HepG2 (cell line): ENCODE data around the gene TPM2. TPM values are rescaled to one million over a fixed set of nuclear protein-coding genes. Genes with fewer than 3 reads are reported as not detected.

ENCODE experiments used
- ATAC-seq: fragments of 200-7000 bp; cut with Tn5 transposase; 3 replicates; pipeline ENCODE4 v1.9.1; 2020; ENCODE audit warnings: mild to moderate bottlenecking, moderate library complexity
- BruUV-seq: library from RNA; stranded (reverse); fragments of 400-500 nt; replicated peaks from 2 replicates; lab custom pipeline; 2021; lab: Mats Ljungman, UMichigan
- CTCF ChIA-PET: fragments of 300-600 bp; formaldehyde crosslinking; extraction: SDS; loops from one replicate; lab custom pipeline; 2021; ENCODE audit warnings: low total read pairs, inconsistent platforms, low intra/inter-chr PET ratio; lab: Yijun Ruan, JAX
- POLR2A ChIA-PET: fragments of 350-600 bp; sonication (Branson Sonifier 250); formaldehyde crosslinking; loops from one replicate; lab custom pipeline; 2020; ENCODE audit warnings: antibody characterized with exemption, inconsistent platforms; lab: Yijun Ruan, JAX
- DNase-seq: peaks from one replicate; pipeline ENCODE4 v3.0.0-alpha.2; 2015; ENCODE audit warnings: low spot score
- FAIRE-seq: peaks from 3 replicates; lab custom pipeline; 2011; peaks lifted over from hg19 to GRCh38; lab: Jason Lieb, UNC
- H2AFZ ChIP-seq: one replicate; pipeline ENCODE4 v1.6.1; 2011; ENCODE audit warnings: low read length, inconsistent platforms
- H3K27ac ChIP-seq: fragments of 300-600 bp; 3 replicates; pipeline ENCODE4 v1.8.0; 2011; ENCODE audit warnings: mixed run types, mild to moderate bottlenecking, mixed read lengths, low read length, inconsistent platforms; ENCODE audit not compliant: insufficient read depth; ENCODE audit errors: extremely low read length
- H3K27me3 ChIP-seq, 2 experiments: fragments of 200-600 bp in 1 of 2; 2 replicates in 1 of 2; 3 replicates in 1 of 2; pipeline versions ENCODE4 v1.6.0 to v1.8.0; 2011; ENCODE audit warnings: low read length in 2 of 2, mild to moderate bottlenecking in 2 of 2, moderate library complexity in 2 of 2, inconsistent platforms in 1 of 2; ENCODE audit not compliant: insufficient read depth in 2 of 2, control insufficient read depth in 1 of 2
- H3K36me3 ChIP-seq, 2 experiments: fragments of 200-600 bp in 1 of 2; replicated peaks in 1 of 2; 2 replicates in 1 of 2; 3 replicates in 1 of 2; pipeline versions ENCODE4 v1.5.1 to v1.8.0; 2011; ENCODE audit warnings: low read length in 2 of 2, inconsistent platforms in 1 of 2; ENCODE audit not compliant: insufficient read depth in 2 of 2, control insufficient read depth in 1 of 2
- H3K4me1 ChIP-seq: 2 replicates; pipeline ENCODE4 v1.5.1; 2012; ENCODE audit warnings: low read length, inconsistent platforms; ENCODE audit not compliant: insufficient read depth
- H3K4me2 ChIP-seq: 2 replicates; pipeline ENCODE4 v1.6.0; 2011; ENCODE audit warnings: low read depth, low read length, inconsistent platforms
- H3K4me3 ChIP-seq, 3 experiments: fragments of 200-600 bp in 1 of 3; sonication (generic), shearing (Covaris generic) in 1 of 3; replicated peaks in 1 of 3; 2 replicates each; pipeline ENCODE4 v1.5.1; 2011 to 2016; ENCODE audit warnings: low read length in 3 of 3, inconsistent platforms in 2 of 3, low read depth in 2 of 3, mild to moderate bottlenecking in 2 of 3, control low read depth in 1 of 3, mixed read lengths in 1 of 3; ENCODE audit not compliant: insufficient read depth in 1 of 3
- H3K79me2 ChIP-seq: one replicate; pipeline ENCODE4 v1.6.1; 2011; ENCODE audit warnings: low read length, inconsistent platforms; ENCODE audit not compliant: insufficient read depth
- H3K9ac ChIP-seq: 2 replicates; pipeline ENCODE4 v1.6.0; 2011; ENCODE audit warnings: mild to moderate bottlenecking, low read depth, low read length, inconsistent platforms; ENCODE audit not compliant: insufficient read depth
- H3K9me3 ChIP-seq: 2 replicates; pipeline ENCODE4 v1.5.1; 2012; ENCODE audit warnings: mild to moderate bottlenecking, low read length
- H4K20me1 ChIP-seq: 2 replicates; pipeline ENCODE4 v1.6.0; 2011; ENCODE audit warnings: inconsistent platforms, mild to moderate bottlenecking, low read length, moderate library complexity; ENCODE audit not compliant: insufficient read depth
- ATF6 ChIP-seq: sonication (generic); formaldehyde crosslinking; conservative IDR thresholded peaks from 2 replicates; pipeline ENCODE4 v1.4.0; 2020; ENCODE audit warnings: missing genetic modification reagents
- HNRNPLL ChIP-seq: fragments of 200-400 bp; formaldehyde crosslinking; IDR thresholded peaks from 2 replicates; pipeline ENCODE4 v1.6.1; 2017; ENCODE audit warnings: mild to moderate bottlenecking, low read depth, low read length; ENCODE audit not compliant: poor library complexity, severe bottlenecking
- SRY ChIP-seq: sonication (generic); formaldehyde crosslinking; IDR thresholded peaks from 2 replicates; pipeline ENCODE4 v1.8.0; 2022; ENCODE audit warnings: mild to moderate bottlenecking, missing genetic modification reagents
- ZBTB38 ChIP-seq: sonication (generic); formaldehyde crosslinking; IDR thresholded peaks from 2 replicates; pipeline ENCODE4 v1.5.1; 2020; ENCODE audit warnings: mild to moderate bottlenecking, missing genetic modification reagents
- ZHX1 ChIP-seq: sonication (generic); formaldehyde crosslinking; IDR thresholded peaks from 2 replicates; pipeline ENCODE4 v1.8.1; 2022; ENCODE audit warnings: low read depth, mild to moderate bottlenecking, missing genetic modification reagents
- ZNF343 ChIP-seq: sonication (generic); formaldehyde crosslinking; IDR thresholded peaks from 2 replicates; pipeline ENCODE4 v1.4.0; 2020; ENCODE audit warnings: mild to moderate bottlenecking, missing genetic modification reagents
- ZNF737 ChIP-seq: sonication (generic); formaldehyde crosslinking; IDR thresholded peaks from 2 replicates; pipeline ENCODE4 v1.5.0; 2020; ENCODE audit warnings: missing genetic modification reagents, mild to moderate bottlenecking, borderline replicate concordance
- ZNF781 ChIP-seq: sonication (generic); formaldehyde crosslinking; IDR thresholded peaks from 2 replicates; pipeline ENCODE4 v1.5.1; 2020; ENCODE audit warnings: borderline replicate concordance, mild to moderate bottlenecking, missing genetic modification reagents; ENCODE audit errors: not compliant biosample characterization
- ZNF83 ChIP-seq: sonication (generic); formaldehyde crosslinking; IDR thresholded peaks from 2 replicates; pipeline ENCODE4 v1.4.0; 2020; ENCODE audit warnings: missing genetic modification reagents, mild to moderate bottlenecking, borderline replicate concordance
- WGBS: methylation state at CpG from one replicate; pipeline ENCODE4 v1.1.6; 2017; ENCODE audit warnings: low lambda C conversion rate; 5-methylcytosine and 5-hydroxymethylcytosine counted together
- in situ Hi-C: cut with HindIII; loops from 2 replicates; pipeline ENCODE4 v1.10.0; 2017; ENCODE audit warnings: low pct_unique_long_range_greater_than_20kb; ENCODE audit not compliant: extremely low pct_ligation_motif_present
- intact Hi-C: fragments of 100-400 bp; cut with micrococcal nuclease; formaldehyde crosslinking; loops from one replicate; pipeline ENCODE4 v1.10.0; 2022; ENCODE audit not compliant: unreplicated experiment
- polyA plus RNA-seq, 8 experiments: library from polyadenylated mRNA; depleted of rRNA in 3 of 8; stranded (reverse) in 7 of 8; unstranded in 1 of 8; fragments of >200 nt; fragmentation: Illumina TruSeq in 4 of 8; extraction: Trizol in 4 of 8; gene quantifications; 2 replicates each; pipeline versions ENCODE4 v1.2.1 to v1.2.3, GENCODE V29; 2011 to 2016; ENCODE audit warnings: low read depth in 4 of 8, missing spikeins in 1 of 8, mixed read lengths in 1 of 8; ENCODE audit not compliant: insufficient read depth in 1 of 8
- total RNA-seq, 5 experiments: library from RNA; depleted of rRNA; stranded (reverse); fragments of >200 nt; fragmentation: Illumina TruSeq; extraction: Trizol; gene quantifications; 2 replicates each; pipeline ENCODE4 v1.2.3, GENCODE V29; 2016; ENCODE audit warnings: low read depth in 1 of 5
- TF ChIP-seq, protein P1 (sequence below): sonication (generic); formaldehyde crosslinking; IDR thresholded peaks from 2 replicates; pipeline ENCODE4 v1.4.0; 2020; ENCODE audit warnings: missing genetic modification reagents
- TF ChIP-seq, protein P2 (sequence below): sonication (generic); formaldehyde crosslinking; IDR thresholded peaks from 2 replicates; pipeline ENCODE4 v1.5.0; 2020; ENCODE audit warnings: missing genetic modification reagents

TPM2 gene
- total and polyA plus RNA-seq, 2 of the 13 experiments (the other 11 are each of a cell fraction or from before 2014, with no cell fraction given), result 3.1 to 10.7 TPM

DNA sequence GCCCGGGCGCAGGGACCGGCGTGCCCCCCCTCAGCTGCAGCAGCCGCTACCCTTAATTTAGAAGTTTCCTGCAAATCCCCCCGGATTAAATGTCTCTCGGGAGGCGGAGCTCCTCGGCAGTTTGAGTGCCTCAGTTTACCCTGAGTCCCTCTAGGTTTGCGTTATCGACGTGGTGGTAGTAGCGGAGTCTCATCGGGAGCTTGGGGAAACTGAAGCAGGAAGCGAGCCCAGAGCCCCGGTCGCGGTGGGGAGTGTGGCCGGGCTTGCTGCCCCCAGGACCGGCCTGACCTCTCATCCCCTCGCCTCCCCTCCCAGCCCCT is 529 bp upstream of the TPM2 start:
- no TSS peak for BruUV-seq
- peak; percentile 31; the same call in 2 of the 3 replicates for ATAC-seq
- intact Hi-C loops, result loop anchor here (10.0 kb wide), 1 partner anchor 45 kb away; no protein-coding TSS in a partner anchor

More for the DNA sequence above, 529 bp upstream of the TPM2 start:
- Histone ChIP-seq H3K36me3 (no peaks in the 10 kb centered on the region), H3K27me3 (no peaks in the 10 kb centered on the region), H4K20me1 (no peaks in the 10 kb centered on the region), H2AFZ (no peak overlapping the region), H3K4me3 (peak overlapping the region; percentile 75 to 84 (median 81); a peak in 4 of 6 replicates), H3K9ac (peak overlapping the region; percentile 68; the same call in 1 of the 2 replicates), H3K9me3 (no peaks in the 10 kb centered on the region), H3K4me2 (peak overlapping the region; percentile 90), H3K27ac (no peak overlapping the region), H3K4me1 (peaks cover 66% of the 10 kb centered on the region), H3K79me2 (no peaks in the 10 kb centered on the region)
- ChIA-PET POLR2A (interaction anchor here (0.7 to 6.1 kb wide), 12 partner anchors 10 to 139 kb away, joined by 3 to 68 read pairs (median 8); partner anchors contain the start of genes ARHGEF39, CA9, CCDC107 and CREB3), CTCF (no interaction called here)
- FAIRE-seq (no peak), DNase-seq (no peak)
- in situ Hi-C loops, result no loop called here
- no peak for TF ChIP-seq ZNF737
- no peak for TF ChIP-seq HNRNPLL
- TF ChIP-seq, protein P1, sequence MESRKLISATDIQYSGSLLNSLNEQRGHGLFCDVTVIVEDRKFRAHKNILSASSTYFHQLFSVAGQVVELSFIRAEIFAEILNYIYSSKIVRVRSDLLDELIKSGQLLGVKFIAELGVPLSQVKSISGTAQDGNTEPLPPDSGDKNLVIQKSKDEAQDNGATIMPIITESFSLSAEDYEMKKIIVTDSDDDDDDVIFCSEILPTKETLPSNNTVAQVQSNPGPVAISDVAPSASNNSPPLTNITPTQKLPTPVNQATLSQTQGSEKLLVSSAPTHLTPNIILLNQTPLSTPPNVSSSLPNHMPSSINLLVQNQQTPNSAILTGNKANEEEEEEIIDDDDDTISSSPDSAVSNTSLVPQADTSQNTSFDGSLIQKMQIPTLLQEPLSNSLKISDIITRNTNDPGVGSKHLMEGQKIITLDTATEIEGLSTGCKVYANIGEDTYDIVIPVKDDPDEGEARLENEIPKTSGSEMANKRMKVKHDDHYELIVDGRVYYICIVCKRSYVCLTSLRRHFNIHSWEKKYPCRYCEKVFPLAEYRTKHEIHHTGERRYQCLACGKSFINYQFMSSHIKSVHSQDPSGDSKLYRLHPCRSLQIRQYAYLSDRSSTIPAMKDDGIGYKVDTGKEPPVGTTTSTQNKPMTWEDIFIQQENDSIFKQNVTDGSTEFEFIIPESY (CRISPR knock-in tag), result 0 out of 2 replicates have a peak, but pooled peaks have one; percentile 22
- peak; percentile 68; the same call in 1 of the 2 replicates for TF ChIP-seq SRY
- no peak for TF ChIP-seq ZNF343 (CRISPR knock-in tag)
- TF ChIP-seq ZHX1, result no peak
- TF ChIP-seq ZNF781 (CRISPR knock-in tag), result no peak
- TF ChIP-seq ATF6, result no peak
- TF ChIP-seq ZNF83 (CRISPR knock-in tag), result no peak
- TF ChIP-seq, protein P2, sequence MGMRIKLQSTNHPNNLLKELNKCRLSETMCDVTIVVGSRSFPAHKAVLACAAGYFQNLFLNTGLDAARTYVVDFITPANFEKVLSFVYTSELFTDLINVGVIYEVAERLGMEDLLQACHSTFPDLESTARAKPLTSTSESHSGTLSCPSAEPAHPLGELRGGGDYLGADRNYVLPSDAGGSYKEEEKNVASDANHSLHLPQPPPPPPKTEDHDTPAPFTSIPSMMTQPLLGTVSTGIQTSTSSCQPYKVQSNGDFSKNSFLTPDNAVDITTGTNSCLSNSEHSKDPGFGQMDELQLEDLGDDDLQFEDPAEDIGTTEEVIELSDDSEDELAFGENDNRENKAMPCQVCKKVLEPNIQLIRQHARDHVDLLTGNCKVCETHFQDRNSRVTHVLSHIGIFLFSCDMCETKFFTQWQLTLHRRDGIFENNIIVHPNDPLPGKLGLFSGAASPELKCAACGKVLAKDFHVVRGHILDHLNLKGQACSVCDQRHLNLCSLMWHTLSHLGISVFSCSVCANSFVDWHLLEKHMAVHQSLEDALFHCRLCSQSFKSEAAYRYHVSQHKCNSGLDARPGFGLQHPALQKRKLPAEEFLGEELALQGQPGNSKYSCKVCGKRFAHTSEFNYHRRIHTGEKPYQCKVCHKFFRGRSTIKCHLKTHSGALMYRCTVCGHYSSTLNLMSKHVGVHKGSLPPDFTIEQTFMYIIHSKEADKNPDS (CRISPR knock-in tag), result no peak
- TF ChIP-seq ZBTB38, result peak; percentile 27; the same call in 1 of the 2 replicates
- WGBS, result 74% methylated on average over 10 of the region's 21 CpGs
